Fibroblast of upper back skin (primary cell): ENCODE data around the gene ADARB2.
A peak's percentile ranks its signal among the peaks of the same experiment; 100 is the strongest.
"Not testable (repeated sequence)": the region's sequence is repeated elsewhere in the genome, so short reads cannot be mapped to it uniquely, and the experiment has no call there.

Experiments
- DNase-seq: peaks from one replicate; pipeline ENCODE4 v3.0.0-alpha.2; 2013

Gene ADARB2

DNA sequence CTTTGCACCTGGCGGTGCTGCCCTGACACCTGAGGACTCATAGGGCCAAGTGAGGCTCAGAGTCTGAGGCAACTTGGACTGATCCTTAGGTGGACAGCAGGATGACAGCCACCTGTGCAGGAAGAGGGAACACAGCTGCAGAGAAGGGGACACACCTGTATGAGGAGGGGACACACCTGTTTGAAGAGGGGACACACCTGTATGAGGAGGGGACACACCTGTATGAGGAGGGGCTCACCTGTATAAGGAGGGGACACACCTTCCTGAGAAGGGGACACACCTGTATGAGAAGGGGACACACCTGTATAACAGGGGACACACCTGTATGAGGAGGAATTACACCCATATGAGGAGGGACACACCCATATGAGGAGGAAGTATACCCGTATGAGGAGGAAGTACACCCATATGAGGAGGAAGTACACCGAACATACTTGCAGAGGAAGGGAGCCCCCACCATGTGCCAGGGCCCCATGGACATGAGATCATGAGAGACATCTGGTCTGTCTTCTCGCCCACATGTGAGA, 285.9 kb downstream of the ADARB2 start:
- DNase-seq: no peak

DNA sequence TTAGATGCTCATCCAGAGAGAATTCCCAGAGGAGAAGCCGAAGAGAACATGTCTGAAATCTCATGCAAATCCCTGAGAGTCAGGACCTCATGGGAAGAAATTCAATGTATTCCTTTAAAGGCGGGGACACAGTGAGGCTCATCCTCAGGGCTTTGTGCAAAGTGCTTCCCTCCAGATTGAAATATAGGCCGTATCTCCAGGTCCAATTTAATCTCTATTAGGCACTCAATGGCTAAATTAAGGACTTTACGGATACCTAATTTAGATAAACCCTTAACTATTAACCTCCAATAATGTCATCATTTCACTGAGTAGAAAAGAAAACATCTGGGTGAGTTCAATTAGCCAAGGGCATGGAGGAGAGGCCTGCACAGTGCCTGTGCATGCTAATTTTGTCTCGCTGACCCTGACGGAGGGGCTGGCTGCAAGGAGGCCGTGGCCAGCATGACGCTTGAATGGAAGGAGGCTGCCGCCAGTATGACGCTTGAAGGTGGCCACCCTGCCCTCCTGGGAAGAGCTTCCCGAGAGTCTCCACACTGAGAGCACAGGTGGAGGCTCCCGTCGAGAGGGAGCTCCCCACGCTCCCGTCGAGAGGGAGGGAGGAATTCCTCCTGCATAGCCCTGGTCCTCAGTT, 287.6 kb downstream of the ADARB2 start:
- no peak for DNase-seq

DNA sequence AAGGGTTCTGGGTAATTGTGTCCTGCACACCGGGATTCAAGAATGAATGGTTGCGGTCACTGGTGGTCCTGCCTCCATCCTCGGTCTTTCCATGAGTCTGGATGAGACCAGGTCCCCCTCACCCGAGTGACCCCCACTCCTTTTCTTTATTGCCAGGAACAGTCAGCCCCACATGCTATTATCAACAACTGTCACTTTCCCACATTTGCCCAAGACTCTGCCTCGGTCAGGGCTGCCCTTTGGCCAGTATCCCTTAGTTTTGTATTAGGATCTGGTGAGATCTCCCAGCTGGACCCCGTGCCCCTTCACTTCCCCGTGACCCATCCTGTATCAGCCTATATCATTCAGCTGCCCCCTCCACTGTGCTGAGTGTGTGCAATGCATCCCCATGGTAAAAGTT, 288.3 kb downstream of the ADARB2 start:
- DNase-seq: no peak

DNA sequence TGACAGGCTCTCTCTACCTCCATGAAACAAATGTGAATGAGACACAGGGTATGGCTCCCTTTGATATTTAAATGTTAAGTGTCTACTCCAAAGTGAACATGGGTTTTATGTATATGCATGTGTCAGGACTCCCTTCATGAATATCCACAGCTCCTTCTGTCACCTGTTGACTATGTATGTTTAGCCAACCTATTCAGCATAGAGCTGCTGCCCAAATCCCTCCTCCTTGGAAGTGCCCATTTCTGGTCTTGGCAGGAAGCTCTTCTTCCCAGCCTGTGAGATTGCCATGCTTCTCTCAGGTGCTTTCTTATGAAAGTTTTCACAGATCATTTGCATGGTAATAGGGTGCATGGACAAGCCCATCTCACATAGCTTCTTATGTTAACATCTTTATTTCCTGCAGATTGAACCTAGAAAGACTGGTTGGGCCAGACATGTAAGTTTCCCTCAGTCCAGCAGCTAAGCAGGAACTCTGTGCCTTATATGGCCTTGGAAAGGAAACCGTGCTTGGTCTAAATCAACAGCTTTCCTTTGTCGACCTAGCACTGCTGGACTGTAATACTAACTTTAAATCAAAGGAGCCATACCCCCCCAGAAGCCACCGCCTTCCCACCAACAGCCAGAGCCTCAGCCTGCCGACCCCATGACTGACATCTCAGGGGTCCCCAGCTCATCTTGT, 288.9 kb downstream of the ADARB2 start:
- DNase-seq: no peak

DNA sequence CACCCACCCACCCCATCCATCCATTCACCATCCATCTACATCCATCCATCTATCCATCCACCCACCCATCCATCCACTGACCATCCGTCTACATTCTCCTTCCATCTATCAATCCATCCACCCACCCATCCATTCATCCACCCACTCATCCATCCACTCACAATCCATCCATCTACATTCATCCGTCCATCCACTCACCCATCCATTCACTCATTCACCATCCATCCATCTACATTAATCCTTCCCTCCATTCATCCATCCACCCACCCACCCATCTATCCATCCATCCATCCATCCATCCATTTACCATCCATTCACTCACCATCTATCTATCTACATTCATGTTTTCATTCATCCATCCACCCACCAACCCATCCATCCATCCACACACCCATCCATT, 292.5 kb downstream of the ADARB2 start:
- DNase-seq: no peak

DNA sequence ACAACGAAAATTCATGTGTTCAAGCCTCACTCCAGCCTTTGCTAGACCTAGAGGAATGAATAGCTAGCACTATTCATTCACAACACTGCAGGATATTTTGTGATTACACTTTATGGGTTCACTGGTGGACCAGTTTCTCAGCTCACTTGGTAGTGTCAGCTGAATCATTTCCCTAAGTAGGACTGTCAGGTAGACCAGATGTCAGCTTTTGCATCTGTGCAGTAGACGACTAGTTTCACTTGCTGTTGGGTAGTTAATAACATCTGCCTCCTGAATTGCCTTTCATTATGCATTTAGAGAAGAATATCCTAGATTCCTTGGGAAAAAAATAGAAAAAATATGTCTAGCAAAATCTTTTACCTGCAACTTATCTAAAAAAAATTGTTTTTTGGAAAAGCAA, 296.4 kb downstream of the ADARB2 start:
- DNase-seq: no peak

DNA sequence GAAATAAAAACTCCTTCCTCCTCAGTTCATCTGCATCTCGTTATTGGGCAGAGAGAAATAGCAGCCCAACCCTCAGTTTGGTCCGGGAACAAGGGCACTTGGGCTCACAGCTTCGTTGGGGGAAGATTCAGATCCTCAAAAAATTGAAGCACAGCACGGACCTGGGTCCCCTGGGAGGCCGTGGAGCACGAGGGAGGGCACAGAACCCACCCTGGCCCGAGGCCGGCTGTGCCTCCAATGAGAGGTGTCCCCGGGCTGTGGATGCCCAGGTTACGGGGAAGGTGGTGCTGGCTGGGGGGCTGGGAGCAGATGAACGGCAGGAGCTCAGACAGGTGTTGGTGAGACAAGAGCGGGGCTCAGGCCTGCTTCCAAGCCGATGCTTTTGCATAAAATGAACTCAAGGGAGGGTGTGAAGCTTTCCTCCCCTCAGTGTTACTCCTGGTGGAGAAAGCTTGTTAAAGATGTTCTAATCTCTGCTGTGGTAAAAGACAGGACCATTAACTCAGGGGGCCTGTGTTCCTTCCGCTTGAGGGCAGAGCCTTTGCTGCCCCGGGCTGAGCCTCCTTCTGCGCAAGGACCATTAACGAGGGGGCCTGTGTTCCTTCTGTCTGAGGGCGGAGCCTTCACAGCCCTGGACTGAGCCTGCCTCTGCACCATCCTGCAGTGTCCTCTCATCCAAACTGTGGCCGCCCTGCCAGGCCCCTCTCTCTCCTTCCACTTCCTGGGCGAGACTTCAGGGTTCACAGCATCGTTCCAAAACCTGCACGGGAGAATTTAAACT, 302.2 kb downstream of the ADARB2 start:
- no peak for DNase-seq

DNA sequence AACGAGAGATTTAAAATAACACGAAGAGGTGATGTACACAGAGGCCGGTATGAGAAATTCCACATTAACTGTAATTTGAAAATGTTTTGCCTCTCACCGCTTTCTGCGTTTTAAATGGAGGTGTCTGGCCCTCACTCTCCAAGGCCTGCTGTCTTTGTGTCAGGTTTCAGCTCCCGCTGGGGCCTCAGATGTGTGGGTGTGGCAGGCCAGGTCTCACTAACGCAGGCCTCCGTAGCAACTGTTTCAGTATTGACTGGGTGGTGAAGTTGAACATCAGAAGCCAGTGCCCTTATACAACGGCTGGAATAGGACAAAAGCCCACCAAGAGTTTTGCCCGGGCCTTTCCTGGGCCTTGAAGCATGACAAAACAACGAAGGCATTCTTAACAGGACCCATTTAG, 303.1 kb downstream of the ADARB2 start:
- no peak for DNase-seq

DNA sequence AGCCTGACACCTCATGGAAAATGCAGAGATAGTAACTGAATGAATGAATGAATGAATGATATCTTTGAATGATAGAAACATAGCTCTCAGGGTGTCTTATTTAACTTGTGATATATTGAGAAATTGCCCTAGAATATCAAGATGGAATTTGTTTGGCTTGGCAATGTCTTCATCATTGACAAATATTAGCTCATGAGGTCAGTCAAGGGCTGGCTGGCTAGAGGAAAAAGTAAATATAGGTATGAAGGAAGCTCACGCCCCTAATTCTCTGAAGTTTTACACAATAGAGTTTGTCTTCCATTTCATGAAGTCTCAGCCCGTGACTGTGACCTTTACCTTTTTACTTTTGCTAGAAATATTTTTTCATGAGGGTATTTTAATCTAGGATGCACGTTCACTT, 305.2 kb downstream of the ADARB2 start:
- DNase-seq: no peak

DNA sequence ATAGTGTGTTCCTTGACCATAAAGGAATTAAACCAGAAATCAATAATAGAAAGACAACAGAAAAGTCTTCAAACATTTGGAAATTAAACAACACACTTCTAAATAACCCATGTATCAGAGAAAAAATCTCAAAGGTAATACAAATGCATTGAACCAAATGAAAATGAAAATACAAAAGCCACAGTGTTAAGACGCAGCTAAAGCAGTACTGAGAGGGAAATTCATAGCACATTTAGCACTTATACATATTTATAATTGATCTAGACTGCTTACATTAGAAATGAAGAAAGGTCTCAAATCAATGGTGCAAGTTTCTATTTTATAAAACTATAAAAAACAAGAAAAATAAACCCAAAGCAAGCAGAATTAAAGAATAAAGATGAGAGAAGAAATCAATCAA, 306.1 kb downstream of the ADARB2 start:
- DNase-seq: no peak

DNA sequence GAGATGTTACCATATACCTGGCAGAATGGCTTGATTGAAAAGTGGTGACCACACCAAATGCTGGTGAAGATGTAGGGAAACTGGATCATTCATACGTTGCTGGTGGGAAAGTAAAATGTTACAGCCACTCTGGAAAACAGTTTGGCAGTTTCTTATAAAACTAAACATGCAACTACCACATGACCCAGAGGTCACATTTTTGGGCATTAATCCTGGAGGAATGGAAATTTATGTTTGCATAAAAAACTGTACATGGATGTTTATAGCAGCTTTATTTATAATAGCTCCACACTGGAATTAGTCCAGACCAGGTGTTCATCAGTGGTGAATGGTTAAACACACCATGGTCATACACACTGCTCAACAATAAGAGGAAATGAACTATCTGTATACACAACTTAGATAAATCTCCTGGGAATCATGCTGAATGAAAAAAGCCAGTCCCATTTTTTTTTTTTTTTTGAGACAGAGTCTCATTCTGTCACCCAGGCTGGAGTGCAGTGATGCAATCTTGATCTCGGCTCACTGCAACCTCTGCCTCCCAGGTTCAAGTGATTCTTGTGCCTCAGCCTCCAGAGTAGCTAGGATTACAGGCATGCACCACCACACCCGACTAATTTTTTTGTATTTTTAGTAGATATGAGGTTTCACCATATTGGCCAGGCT, 309.7 kb downstream of the ADARB2 start:
- not testable (repeated sequence) for DNase-seq

DNA sequence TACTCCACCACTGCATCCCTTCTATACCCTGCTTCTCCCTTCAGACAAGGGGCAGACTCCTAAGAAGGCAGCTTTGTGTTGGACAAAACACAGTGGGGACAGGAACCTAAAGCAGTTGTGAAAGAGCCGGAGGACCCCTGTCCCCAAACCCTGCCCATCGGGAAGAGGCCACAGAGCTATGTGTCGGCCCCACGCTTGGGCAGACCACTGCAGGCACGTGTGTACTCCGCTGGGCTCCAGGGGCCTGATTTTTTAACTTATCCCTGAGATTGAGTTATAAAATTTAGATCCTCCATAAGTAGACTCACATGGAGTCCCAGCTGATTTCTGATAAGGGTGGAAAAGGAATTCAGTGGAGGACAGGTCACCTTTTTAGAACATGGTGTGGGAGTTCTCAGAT, 310.5 kb downstream of the ADARB2 start:
- DNase-seq: no peak

DNA sequence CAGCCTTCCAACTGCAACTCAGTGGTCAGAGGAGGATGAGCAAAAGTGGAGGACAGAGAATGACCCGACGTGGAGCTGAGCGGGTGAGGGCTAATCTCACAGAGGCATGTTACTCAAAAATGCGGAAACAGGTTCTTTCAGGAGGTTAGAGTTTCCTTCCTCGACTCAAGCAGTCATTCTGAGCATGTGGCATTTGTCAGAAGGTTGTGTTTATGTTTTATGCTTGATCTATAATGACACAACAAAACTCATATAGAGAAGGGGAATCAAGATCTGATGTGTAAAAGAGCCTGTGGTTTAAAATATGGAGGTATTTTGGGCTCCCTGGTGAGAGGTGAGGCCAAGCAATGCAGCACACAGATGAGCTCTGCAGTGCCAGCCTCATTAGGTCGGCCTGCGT, 311.4 kb downstream of the ADARB2 start:
- no peak for DNase-seq

DNA sequence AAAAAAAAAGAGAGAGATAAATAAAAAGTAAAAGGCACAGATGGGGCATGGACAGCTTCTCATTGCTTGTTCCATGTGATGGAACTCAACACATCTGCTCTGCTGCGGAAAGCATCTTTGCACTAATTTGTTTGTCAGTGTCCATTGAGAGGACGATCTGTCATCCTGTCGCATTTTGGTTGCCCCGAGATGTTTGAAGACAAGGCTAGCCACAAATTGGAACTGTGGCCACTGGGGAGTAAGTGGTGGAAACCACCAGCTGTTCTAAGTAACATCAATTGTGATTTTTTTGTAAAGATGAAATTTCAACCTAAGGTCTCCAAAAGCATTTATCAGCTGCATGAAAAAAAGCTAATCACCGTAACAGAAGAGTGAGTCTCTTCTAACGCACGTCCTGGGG, 312.7 kb downstream of the ADARB2 start:
- no peak for DNase-seq

DNA sequence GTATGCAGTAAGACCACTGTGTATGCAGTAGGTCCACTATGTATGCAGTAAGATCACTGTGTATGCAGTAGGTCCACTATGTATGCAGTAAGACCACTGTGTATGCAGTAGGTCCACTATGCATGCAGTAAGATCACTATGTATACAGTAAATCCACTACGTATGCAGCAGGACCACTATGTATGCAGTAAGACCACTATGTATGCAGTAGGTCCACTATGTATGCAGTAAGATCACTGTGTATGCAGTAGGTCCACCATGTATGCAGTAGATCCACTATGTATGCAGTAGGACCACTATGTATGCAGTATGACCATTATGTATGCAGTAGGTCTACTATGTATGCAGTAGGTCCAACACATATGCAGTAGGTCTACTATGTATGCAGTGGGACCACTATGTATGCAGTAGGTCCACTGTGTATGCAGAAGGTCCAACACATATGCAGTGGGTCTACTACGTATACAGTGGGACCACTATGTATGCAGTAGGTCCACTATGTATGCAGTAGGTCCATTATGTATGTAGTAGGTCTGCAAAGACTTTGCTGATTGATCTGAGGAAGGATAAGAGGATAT, 313.6 kb downstream of the ADARB2 start:
- DNase-seq: no peak

DNA sequence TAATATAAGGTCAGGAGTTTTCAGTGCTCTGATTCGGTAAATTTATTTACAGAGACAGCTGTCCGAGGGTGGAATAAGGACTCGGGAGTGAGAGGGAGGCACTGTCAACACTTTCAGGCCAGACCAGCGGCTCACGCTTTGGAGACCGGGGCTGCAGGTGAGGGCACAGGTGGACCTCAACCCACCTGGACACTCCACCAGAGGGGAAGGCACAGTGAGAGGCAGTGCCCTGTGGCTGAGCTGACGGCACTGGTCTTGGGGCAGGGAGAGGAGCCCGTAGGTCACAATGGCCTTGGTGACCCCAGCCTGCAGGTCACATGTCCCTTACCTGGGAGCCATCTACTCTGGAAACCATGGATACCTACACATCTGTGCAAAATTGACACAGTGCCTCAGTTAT, 315.1 kb downstream of the ADARB2 start:
- DNase-seq: no peak

DNA sequence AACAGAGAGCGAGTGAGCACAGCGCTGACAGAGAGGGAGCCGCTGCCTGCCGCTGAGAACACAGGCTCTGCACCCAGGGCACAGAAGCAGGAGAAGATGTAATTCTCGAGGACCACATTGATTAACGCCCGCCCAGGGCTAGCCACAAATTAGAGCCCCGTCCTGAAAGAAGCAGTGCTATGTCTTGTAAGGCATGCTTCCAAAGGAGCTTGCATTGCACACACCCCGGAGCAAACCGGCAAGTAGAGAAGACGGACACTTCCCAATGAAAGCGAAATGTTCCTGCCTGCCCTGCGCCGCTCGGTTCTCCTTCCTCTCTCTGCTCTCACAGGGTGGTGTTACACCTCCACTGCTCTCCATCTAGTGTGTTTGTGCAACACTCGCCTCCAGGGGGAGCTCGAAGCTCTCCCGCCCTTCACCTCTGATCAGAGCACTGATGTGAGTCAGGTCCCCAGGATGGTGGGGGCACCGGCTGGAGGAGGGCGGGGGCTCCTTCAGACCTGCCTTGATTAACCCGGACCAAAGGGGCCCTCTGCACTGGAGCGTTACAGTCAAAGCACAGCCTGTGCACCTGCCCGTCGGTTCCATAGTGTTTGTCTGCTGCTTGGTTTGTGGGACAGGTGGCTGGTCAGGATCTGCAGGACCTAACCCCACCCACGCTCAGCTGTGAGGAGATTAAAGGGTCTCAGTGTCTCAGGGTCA, 316.5 kb downstream of the ADARB2 start:
- peak; percentile 22 for DNase-seq

DNA sequence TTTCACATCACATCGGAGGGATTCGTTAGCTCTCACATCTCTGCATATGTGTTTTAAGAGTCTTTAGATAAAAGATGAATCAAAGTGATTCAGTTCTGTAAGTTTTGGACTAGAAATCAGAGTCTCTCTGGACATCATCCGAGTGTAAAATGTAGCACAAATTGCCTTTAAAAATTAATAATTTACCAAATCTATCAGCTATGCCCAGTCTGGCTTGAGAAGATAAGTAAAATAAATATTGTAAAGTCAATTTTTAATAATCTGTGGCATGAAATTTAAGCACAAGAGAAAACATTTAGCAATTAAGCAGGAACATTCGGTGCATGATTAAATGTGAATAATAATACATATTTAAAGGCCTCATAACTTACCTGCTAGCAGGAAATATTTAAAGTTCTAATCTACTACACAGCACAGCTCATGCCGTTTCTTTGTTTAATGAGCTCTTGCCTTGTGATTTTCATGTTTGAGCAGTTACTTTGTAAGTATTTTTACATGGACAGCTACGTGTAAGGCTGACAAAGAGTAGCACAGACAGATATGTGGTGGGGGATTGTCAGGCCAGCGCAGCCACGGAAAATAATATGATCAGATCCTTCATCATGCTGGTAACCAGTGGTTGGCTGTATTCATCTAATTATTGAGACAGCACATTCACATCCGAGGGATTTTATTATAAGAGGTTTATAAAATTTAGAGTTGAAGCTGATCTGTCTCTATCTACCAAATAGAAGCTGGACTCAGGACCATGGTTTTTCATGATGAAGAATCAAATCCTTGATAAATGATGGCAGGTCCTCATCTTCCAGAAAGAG, 317.3 kb downstream of the ADARB2 start:
- DNase-seq: no peak

DNA sequence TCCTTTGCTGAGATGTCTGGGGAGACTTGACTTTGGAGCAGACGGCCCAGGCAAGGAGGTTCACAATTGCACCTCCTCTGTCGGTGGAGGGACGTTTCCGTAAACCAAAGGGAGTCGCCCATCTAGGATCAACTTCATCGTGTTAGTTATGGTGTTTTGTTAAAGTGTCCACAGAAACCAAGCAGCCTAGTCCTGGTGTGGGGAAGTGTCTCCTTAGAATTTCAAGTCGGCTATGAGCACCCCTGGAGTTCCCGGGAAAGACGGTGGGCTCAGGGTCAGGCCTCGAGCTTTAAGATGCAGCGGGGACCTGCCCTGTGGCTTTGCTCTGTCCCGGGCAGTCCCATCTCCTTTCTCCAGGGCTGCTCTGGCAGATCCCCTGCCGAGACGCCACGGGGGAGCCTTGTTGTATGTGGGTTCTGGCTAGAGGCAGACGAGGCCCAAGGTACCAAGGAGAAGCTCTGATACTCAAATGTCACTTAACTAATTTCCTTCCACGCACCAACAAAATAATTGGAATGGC, 319.2 kb downstream of the ADARB2 start:
- DNase-seq: no peak

DNA sequence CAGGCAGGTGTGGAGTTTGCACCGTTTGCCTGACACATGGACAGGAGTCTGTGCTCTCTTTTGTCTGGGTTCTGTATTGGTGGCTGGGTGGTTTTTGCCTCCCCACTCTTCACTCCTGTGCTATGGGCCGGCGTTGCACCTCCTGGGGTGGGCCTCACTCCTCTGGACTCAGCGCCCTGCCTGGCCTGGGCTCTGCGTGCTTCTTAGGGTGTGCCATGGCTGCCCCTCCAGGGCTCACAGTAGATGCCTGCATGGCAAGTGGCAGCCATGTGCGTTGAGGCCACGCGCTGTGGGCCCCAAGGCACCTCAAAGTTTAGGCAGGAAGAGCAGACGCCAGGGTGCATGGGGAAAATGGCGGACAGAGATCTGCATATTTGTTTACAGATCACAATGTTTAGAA, 319.8 kb downstream of the ADARB2 start:
- DNase-seq: no peak

DNA sequence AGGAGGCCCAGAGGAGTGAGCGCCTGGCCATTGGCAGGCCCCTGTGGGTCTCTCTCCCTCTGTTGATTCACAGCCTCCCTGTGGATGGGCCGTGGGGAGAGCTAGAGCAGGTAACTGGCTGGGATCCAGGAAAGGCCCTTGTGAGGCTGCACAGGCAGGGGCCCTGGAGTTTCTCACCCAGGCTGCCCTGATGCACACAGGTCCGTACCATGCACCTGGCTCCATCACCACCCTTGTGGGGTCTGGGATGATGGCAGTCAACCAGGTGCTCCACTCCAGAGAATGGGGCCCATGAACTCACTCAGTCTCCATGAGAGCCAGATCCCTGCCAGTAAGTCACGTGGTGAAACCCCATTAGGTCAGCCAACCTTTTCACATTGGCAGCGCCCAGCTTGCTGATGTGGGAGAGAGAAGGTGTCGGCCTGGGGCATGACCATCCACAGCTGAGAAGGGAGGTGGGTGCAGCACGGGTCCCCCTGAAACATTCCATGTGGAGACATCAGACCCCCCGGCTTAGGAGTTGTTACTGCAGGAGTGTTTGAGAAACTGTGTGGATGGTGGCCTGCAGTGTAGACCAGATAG, 320.8 kb downstream of the ADARB2 start:
- DNase-seq: no peak
